ENCODE data around the gene CELF2.

Gene CELF2

DNA sequence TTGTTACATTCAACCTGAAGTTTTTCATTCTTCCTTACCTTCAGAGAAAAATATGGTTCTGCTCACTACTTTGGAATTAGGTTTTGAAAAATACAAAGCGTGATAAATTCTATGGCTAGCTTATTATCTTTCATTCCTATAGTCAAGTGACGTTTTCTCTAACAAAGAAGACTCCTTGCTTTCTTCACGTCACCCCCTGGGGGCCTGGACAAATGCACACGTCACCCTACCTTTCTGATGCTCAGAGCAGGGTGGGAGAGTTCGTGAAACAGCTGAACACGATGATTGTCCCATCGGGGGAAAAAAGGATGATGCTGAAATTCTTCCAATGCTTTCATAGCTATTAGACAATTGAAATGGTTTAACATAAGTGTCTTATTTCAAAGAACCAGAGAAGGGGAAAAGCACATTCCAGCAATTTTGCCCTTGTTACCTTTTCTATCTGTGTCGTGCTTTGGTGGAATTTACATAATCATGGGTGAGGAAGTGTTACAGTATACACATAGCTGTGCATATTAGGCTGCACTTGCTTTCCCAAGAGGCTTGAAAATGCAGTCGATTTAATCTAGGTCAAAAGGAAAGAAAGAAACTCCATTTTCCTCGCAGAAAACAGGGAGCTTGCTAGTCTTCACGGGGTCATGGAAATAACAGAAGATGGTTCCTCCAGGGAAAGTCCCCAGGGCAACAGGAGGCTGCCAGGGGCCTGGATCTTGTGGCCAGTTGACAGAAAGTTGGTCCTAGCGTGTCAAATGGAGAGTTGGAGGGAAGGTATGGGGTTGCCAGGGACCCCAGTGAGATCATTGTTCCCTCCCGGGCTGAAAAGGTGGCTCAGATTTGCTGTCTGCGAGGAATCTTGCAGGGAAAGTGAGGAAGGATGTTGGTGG, 189.2 kb downstream of the CELF2 start:
- DNase-seq (ENCODE audit: low read depth): no peak
- no peak overlapping the region for H3K4me3 ChIP-seq (ENCODE audit: low read depth, low read length)

- H3K4me3 ChIP-seq (ENCODE audit: low read depth, low read length): no peak overlapping the region
- no peak for DNase-seq (ENCODE audit: low read depth)
These were observed 189.8 kb downstream of the CELF2 start for GRCh38 chr10:11207560-11207844.

DNA sequence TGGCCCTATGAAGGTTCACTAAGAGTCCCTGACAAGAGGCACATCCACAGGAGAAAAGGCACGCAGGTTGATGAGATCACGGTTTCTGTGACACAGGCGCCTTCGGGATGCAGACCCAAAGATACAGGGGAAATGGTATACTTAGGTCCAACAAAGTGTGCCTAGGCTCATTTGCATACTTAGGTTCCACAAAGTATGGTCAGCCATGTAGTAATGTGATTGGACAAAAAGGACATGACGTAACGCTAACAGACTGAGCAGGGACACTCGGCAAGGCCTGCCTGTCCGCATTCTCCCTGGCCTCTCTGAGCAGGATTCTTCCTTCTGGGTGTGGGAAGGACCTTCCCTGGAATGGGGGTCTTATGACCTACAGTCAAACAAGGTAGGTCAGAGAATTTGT, 190.6 kb downstream of the CELF2 start:
- no peak overlapping the region for H3K4me3 ChIP-seq (ENCODE audit: low read depth, low read length)
- DNase-seq (ENCODE audit: low read depth): no peak

DNA sequence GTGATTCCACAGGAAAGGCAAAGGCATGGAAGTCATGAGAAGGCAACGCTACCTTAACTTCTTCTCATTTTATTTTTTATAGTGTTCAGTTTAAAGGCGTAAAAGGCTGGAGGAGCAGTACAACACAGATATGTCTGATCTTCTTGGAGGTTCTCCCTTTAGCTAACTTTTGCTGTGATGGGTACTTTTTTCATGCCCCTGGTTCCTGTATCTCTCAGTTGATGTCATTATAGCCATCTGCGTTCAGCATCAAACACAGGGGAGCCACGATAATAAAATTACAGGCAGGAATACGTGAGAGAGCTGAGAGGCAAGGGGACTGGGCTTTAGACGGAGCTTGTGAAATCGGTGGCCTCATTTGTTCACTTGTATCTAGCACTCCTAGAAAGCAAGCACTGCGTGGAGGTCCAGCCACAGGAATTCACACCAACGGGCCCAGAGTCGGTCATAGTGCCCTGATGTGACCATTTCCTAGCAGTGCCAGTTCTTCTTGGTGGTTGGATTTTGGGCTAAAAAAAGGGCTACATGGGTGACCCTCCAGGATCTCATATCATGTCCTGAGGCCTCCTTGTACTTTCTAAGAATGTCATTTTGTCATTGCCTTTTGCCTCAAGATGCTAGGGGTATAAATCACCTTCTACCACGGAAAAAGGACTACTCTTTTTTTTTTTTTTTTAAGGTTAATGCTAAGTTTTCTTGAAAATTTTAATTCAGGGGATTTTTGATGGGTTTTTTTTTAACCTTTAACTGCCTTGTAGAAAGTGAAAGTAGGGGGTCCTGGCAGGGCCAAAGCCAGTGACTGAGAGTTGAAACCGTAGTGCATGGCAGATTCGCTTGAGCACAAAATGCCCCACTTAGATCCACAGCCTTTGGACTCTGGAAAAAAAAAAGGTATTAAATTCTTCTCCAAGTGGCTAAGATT, 191.5 kb downstream of the CELF2 start:
- no peak for DNase-seq (ENCODE audit: low read depth)
- H3K4me3 ChIP-seq (ENCODE audit: low read depth, low read length): no peak overlapping the region

- H3K4me3 ChIP-seq (ENCODE audit: low read depth, low read length): no peak overlapping the region
- no peak for DNase-seq (ENCODE audit: low read depth)
These were observed 192.1 kb downstream of the CELF2 start for GRCh38 chr10:11209830-11210181.

GRCh38 chr10:11210211-11210922, 192.7 kb downstream of the CELF2 start:
- no peak for DNase-seq (ENCODE audit: low read depth)
- no peak overlapping the region for H3K4me3 ChIP-seq (ENCODE audit: low read depth, low read length)

DNA sequence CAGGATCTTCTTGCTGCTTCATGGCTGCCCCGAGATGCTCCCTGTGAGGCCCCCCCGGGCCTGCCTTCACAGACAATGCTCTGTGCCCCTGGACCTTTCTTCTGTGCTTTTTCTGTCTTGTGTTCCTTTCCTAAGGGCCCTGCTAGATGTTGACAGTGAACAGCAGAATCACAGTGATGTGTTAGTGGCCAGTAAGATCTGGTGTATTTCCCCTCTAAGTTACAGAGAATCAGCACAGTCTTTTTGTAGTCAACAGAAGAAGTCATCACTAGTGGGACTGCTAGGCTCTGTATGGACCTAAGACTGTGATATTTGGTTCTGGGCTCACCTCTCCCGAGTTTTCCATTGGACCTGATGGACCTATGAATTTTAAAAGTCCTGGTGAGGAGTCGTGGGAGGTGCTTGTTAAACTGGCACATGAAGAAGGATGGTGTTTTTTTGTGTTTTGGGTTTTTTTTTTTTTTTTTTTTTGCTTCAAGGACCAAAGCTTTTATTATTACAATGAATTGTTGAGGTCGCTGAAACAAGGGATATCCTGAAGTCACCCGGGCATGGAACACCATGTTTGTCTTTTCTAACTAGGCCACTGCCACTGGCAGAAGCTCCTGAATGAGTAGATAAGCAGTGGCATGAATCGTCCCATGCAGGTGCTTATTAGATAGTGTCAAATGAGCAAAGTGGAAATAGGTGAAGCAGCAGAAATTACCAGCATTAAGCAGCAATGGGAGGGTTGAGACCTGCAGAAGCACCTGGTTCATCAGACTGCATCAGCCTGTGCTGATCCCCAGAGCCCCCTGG, 194.8 kb downstream of the CELF2 start:
- no peak for DNase-seq (ENCODE audit: low read depth)
- H3K4me3 ChIP-seq (ENCODE audit: low read depth, low read length): no peak overlapping the region

DNA sequence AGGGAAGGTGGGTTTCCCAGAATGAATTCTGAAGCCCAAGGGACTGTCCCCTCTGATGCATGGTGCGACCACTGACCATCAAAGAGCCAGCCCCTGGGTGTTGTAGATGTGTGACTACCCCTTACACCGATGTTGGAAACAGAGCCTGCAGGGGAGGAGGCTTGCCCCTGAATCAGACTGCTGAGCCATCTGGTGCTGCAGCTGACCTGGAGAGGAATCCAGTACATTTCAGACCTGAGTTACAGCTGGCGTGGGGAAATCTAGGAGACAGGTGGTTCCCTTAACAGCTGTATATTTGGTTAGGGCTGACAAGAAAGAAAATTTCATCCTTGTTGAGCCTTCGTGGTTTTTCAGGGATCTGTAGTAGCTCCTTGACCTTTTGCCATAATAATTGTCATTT, 195.5 kb downstream of the CELF2 start:
- peak; percentile 30 for DNase-seq (ENCODE audit: low read depth)

GRCh38 chr10:11214407-11214806, 196.7 kb downstream of the CELF2 start:
- no peak for DNase-seq (ENCODE audit: low read depth)
- H3K4me3 ChIP-seq (ENCODE audit: low read depth, low read length): no peak overlapping the region

More for the DNA sequence above, 195.5 kb downstream of the CELF2 start:
- H3K4me3 ChIP-seq (ENCODE audit: low read depth, low read length): no peak overlapping the region

- DNase-seq (ENCODE audit: low read depth): no peak
These were observed 197.8 kb downstream of the CELF2 start for GRCh38 chr10:11215471-11215870.

GRCh38 chr10:11217521-11217920, 199.8 kb downstream of the CELF2 start:
- no peak for DNase-seq (ENCODE audit: low read depth)
- no peak overlapping the region for H3K4me3 ChIP-seq (ENCODE audit: low read depth, low read length)

More at GRCh38 chr10:11215471-11215870, 197.8 kb downstream of the CELF2 start:
- H3K4me3 ChIP-seq (ENCODE audit: low read depth, low read length): no peak overlapping the region

- no peak overlapping the region for H3K4me3 ChIP-seq (ENCODE audit: low read depth, low read length)
- DNase-seq (ENCODE audit: low read depth): no peak
These were observed 200.7 kb downstream of the CELF2 start for GRCh38 chr10:11218395-11218794.

DNA sequence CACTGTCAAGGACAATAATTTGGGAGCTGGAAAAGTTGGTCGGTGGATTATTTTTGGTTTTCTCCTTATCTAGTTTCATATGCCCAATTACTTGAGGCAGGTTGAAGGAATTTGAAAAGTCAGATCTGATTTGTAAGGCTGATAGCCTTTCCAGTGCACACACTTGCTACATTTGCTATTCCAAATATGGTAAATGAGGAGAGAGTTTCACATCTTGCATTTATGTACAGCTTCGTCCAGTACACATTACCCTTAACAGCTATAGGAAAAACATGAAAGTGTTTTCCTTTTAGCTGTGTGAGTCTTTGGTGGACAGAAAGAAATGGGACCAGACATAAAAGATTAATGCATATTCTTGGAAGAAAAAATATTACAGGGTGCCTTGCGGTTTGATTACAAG, 201.8 kb downstream of the CELF2 start:
- no peak for DNase-seq (ENCODE audit: low read depth)
- no peak overlapping the region for H3K4me3 ChIP-seq (ENCODE audit: low read depth, low read length)

GRCh38 chr10:11223081-11223480, 205.4 kb downstream of the CELF2 start:
- DNase-seq (ENCODE audit: low read depth): no peak
- H3K4me3 ChIP-seq (ENCODE audit: low read depth, low read length): no peak overlapping the region

- DNase-seq (ENCODE audit: low read depth): no peak
- no peak overlapping the region for H3K4me3 ChIP-seq (ENCODE audit: low read depth, low read length)
These were observed 206.0 kb downstream of the CELF2 start for GRCh38 chr10:11223507-11224140.

- H3K4me3 ChIP-seq (ENCODE audit: low read depth, low read length): no peak overlapping the region
- no peak for DNase-seq (ENCODE audit: low read depth)
These were observed 206.6 kb downstream of the CELF2 start for GRCh38 chr10:11224321-11224720.

DNA sequence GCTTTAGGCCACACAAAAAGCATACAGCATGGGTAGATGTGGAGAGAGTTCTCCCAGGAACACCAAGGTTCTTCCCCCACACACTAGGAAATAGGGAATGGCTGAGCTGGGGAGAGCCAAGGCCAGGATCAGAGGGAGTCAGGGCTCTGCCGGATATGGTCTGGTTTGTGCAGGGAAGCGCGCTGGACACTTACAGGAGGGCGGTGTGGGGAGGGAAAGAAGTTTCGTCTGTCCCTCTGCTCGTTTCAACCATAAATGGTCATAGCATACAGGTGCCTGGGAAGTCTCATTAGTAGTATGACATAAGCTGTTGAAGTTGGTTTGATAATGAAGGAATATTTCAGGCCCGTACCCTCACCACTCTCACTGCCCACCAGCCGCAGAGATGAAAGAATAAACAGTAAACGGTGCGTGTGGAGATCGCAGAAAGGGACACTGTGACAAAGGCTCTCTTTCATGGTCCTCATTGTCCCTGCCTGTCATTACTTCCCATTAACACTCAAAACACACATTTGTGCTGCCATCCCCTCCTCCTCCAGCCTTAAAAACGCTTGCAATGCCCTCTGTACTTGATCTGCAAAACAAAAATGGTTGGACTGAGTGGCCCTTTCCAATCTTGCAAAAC, 207.2 kb downstream of the CELF2 start:
- no peak overlapping the region for H3K4me3 ChIP-seq (ENCODE audit: low read depth, low read length)

DNA sequence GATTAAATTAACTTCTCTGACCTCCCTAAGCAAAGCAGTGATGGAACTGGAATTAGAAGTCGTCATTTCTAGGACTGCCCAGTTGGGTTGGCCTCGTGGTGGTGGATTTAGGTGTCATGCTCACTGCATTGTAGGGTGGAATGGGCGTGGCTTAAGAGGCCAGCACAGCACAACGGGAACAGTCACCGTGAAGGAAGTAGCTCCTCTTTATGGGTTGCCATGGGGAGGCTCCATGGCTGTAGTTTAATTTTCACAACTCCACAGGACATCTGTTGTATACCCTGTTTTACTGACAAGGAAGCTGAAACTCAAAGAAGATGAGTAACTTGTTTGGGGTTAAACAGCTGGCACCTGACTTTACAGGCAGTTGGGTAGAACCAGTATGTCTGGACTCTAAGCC, 208.3 kb downstream of the CELF2 start:
- no peak overlapping the region for H3K4me3 ChIP-seq (ENCODE audit: low read depth, low read length)
- DNase-seq (ENCODE audit: low read depth): peak; percentile 29

More for the DNA sequence above, 207.2 kb downstream of the CELF2 start:
- no peak for DNase-seq (ENCODE audit: low read depth)

All from skeletal muscle cell (primary cell).